Endothelial cell of umbilical vein (primary cell): Measurements from ENCODE around the gene TPM1. TPM values are rescaled to one million over a fixed set of nuclear protein-coding genes. Genes with fewer than 3 reads are reported as not detected.

Source experiments
- BruUV-seq: library from RNA; stranded (reverse); fragments of 400-500 nt; replicated peaks from 2 replicates; lab custom pipeline; 2021; lab: Mats Ljungman, UMichigan
- CTCF ChIA-PET: fragments of 300-600, 350-600 bp; sonication (Branson Sonifier 250); formaldehyde crosslinking; loops from one replicate; lab custom pipeline; 2021; ENCODE audit warnings: antibody characterized with exemption, inconsistent platforms; lab: Charles Lee
- POLR2A ChIA-PET: fragments of 300-600, 350-600 bp; sonication (Branson Sonifier 250); formaldehyde crosslinking; loops from one replicate; lab custom pipeline; 2021; ENCODE audit warnings: antibody characterized with exemption, inconsistent platforms; lab: Charles Lee
- DNase-seq: peaks from one replicate; pipeline ENCODE4 v3.0.0-alpha.2; 2011; ENCODE audit warnings: low read depth, low spot score
- FAIRE-seq: peaks from 2 replicates; lab custom pipeline; 2011; peaks lifted over from hg19 to GRCh38; lab: Jason Lieb, UNC
- H2AFZ ChIP-seq: 2 replicates; pipeline ENCODE4 v1.6.0; 2012; ENCODE audit warnings: low read depth, low read length, control low read depth, inconsistent platforms
- H3K27ac ChIP-seq: 2 replicates; pipeline ENCODE4 v1.5.1; 2011; ENCODE audit warnings: low read depth, mild to moderate bottlenecking, control low read depth, low read length, moderate library complexity; ENCODE audit not compliant: insufficient read depth
- H3K27me3 ChIP-seq, 2 experiments: 2 replicates each; pipeline versions ENCODE4 v1.6.0 to v1.6.1; 2011; ENCODE audit warnings: low read length in 2 of 2, mixed read lengths in 1 of 2; ENCODE audit not compliant: control insufficient read depth in 2 of 2, insufficient read depth in 2 of 2
- H3K36me3 ChIP-seq, 2 experiments: 2 replicates in 1 of 2; 3 replicates in 1 of 2; pipeline ENCODE4 v1.5.1; 2011; ENCODE audit warnings: low read length in 2 of 2, mild to moderate bottlenecking in 1 of 2, moderate library complexity in 1 of 2; ENCODE audit not compliant: control insufficient read depth in 2 of 2, insufficient read depth in 2 of 2; ENCODE audit errors: extremely low read depth in 1 of 2
- H3K4me1 ChIP-seq: 3 replicates; pipeline ENCODE4 v1.5.1; 2011; ENCODE audit warnings: mild to moderate bottlenecking, low read length; ENCODE audit not compliant: control insufficient read depth, insufficient read depth; ENCODE audit errors: extremely low read depth
- H3K4me2 ChIP-seq: 2 replicates; pipeline ENCODE4 v1.6.1; 2011; ENCODE audit warnings: low read length, control low read depth, mixed read lengths; ENCODE audit not compliant: insufficient read depth
- H3K4me3 ChIP-seq, 3 experiments: fragments of 200-600 bp in 1 of 3; sonication (generic), shearing (Covaris generic) in 1 of 3; replicated peaks in 1 of 3; 2 replicates each; pipeline ENCODE4 v1.5.1; 2011 to 2016; ENCODE audit warnings: control low read depth in 3 of 3, low read length in 3 of 3, mild to moderate bottlenecking in 2 of 3, inconsistent platforms in 1 of 3, low read depth in 1 of 3, moderate library complexity in 1 of 3; ENCODE audit not compliant: insufficient read depth in 1 of 3
- H3K79me2 ChIP-seq: 2 replicates; pipeline ENCODE4 v1.6.0; 2012; ENCODE audit warnings: low read length, inconsistent platforms; ENCODE audit not compliant: control insufficient read depth, insufficient read depth
- H3K9ac ChIP-seq: replicated peaks from 2 replicates; pipeline ENCODE3; 2011; ENCODE audit warnings: low read length, control low read depth; ENCODE audit not compliant: insufficient read depth; ENCODE audit errors: extremely low read depth
- H3K9me1 ChIP-seq: replicated peaks from 3 replicates; pipeline ENCODE4 v1.6.0; 2011; ENCODE audit warnings: mild to moderate bottlenecking, low read length; ENCODE audit not compliant: control insufficient read depth, insufficient read depth; ENCODE audit errors: extremely low read depth
- H3K9me3 ChIP-seq: replicated peaks from 2 replicates; pipeline ENCODE4 v1.5.1; 2012; ENCODE audit warnings: low read length, inconsistent platforms; ENCODE audit not compliant: control insufficient read depth, insufficient read depth
- H4K20me1 ChIP-seq: replicated peaks from 2 replicates; pipeline ENCODE3; 2011; ENCODE audit warnings: mild to moderate bottlenecking, low read length; ENCODE audit not compliant: control insufficient read depth, insufficient read depth; ENCODE audit errors: extremely low read depth
- POLR2A ChIP-seq: IDR thresholded peaks from 2 replicates; pipeline ENCODE4 v1.6.1; 2012; ENCODE audit warnings: low read depth, mild to moderate bottlenecking, control low read depth, low read length
- dilution Hi-C: fragments of 300-500 bp; cut with MboI; formaldehyde crosslinking; loops from one replicate; pipeline ENCODE4 v1.15.0; 2019; ENCODE audit warnings: low sequenced_read_pairs; ENCODE audit not compliant: extremely low pct_ligation_motif_present
- intact Hi-C: fragments of 100-400 bp; cut with micrococcal nuclease; formaldehyde crosslinking; loops from one replicate; pipeline ENCODE4 v1.10.0; 2022
- polyA plus RNA-seq, 4 experiments: library from polyadenylated mRNA; depleted of rRNA in 3 of 4; stranded (reverse) in 3 of 4; unstranded in 1 of 4; fragments of >200 nt; gene quantifications; 2 replicates each; pipeline versions ENCODE4 v1.2.1 to v1.2.3, GENCODE V29; 2011 to 2012; ENCODE audit warnings: missing spikeins in 1 of 4
- total RNA-seq: library from RNA; stranded (reverse); gene quantifications from 2 replicates; pipeline ENCODE4 v1.2.3, GENCODE V29; 2021
- TF ChIP-seq, protein P1 (sequence below), 2 donors: IDR thresholded peaks; 1 replicate in 1 of 2; 2 replicates in 1 of 2; pipeline ENCODE4 v1.5.1; 2011; ENCODE audit warnings: low read length in 2 of 2, mild to moderate bottlenecking in 2 of 2, moderate library complexity in 2 of 2, control low read depth in 1 of 2, inconsistent platforms in 1 of 2, low read depth in 1 of 2; ENCODE audit not compliant: insufficient read depth in 1 of 2; ENCODE audit errors: extremely low read depth in 1 of 2
- TF ChIP-seq, protein P2 (sequence below): IDR thresholded peaks from 2 replicates; pipeline ENCODE4 v1.6.1; 2011; ENCODE audit not compliant: insufficient read depth, insufficient read length

TPM1 gene
- total and polyA plus RNA-seq, 2 donors (not counting 3 experiments of a cell fraction or from before 2014, with no cell fraction given) = 518 to 558 TPM

DNA sequence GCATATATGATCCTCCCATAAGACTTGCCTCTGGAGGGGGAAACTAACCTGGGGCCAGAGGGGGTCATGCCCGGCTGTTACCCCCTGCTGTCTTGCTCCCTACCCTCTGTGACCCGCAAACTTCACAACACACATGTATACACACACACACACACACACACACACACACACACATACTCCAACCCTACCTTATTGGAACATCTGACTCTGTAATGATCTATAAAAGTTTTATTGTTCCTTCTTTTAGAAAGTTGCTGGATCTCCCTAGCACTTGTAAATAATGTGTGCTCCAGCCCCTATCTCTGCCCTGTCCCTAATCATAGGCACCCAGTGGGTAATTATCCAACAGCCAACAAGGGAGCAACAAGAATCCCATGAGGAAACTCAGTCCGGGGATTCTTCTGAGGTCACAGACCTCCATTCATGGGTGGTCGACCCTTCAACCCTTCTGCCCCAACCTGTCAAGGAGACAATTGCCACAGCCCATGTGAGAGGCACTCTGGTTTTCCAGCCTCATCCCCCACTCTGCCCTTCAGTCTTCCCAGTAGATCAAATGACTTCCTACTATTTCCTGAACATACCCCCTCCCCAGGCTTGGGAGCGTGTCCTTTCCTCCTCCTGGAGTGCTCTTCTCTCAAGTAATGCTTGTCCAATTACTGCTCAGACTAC lies 14.0 kb upstream of the TPM1 start:
- Histone ChIP-seq H3K9me3 (no peaks in the 10 kb centered on the region), H4K20me1 (no peaks in the 10 kb centered on the region), H3K79me2 (no peaks in the 10 kb centered on the region), H3K27me3 (no peaks in the 10 kb centered on the region), H3K36me3 (no peaks in the 10 kb centered on the region), H3K4me3 (no peak overlapping the region), H3K9ac (no peak overlapping the region), H3K4me2 (no peak overlapping the region), H2AFZ (no peak overlapping the region), H3K27ac (no peak overlapping the region), H3K4me1 (no peaks in the 10 kb centered on the region), H3K9me1 (no peaks in the 10 kb centered on the region)
- POLR2A ChIA-PET = no interaction called here
- TF ChIP-seq, protein P1, sequence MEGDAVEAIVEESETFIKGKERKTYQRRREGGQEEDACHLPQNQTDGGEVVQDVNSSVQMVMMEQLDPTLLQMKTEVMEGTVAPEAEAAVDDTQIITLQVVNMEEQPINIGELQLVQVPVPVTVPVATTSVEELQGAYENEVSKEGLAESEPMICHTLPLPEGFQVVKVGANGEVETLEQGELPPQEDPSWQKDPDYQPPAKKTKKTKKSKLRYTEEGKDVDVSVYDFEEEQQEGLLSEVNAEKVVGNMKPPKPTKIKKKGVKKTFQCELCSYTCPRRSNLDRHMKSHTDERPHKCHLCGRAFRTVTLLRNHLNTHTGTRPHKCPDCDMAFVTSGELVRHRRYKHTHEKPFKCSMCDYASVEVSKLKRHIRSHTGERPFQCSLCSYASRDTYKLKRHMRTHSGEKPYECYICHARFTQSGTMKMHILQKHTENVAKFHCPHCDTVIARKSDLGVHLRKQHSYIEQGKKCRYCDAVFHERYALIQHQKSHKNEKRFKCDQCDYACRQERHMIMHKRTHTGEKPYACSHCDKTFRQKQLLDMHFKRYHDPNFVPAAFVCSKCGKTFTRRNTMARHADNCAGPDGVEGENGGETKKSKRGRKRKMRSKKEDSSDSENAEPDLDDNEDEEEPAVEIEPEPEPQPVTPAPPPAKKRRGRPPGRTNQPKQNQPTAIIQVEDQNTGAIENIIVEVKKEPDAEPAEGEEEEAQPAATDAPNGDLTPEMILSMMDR (IDR thresholded peaks at IDR 0.05; ENCODE audit: extremely low read depth in 1 of 2, insufficient read depth in 1 of 2, low read depth in 1 of 2, low read length in 2 of 2) = no peak
- TF ChIP-seq POLR2A = no peak
- DNase-seq (no peak), FAIRE-seq (no peak)
- CTCF ChIA-PET = interaction anchor here (0.7 kb wide), 1 partner anchor 19 kb away, joined by 3 read pairs; no protein-coding TSS in a partner anchor
- intact Hi-C loops (no loop called here), dilution Hi-C loops (no loop called here)
- BruUV-seq = no TSS peak

DNA sequence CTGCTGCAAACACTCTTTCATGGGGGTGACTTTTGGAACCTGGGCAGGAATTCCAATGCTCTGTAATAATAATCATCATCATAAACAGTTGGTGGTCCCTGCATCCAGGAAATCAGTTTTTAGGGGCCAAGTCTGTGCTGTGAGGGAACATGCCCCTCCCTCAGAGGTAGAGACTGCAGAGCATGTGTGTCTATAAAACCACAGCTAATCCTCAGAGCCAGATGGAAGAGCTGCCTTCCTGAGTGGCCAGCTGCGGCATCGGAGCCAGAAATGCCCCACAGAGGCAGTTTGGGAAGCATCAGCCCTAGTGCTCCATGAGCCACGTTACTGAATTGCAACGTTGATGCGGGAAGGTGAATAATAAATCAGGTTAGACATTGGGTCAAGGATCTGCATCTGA lies 12.9 kb upstream of the TPM1 start:
- Histone ChIP-seq H3K9ac (no peak overlapping the region), H3K4me3 (no peak overlapping the region), H3K36me3 (no peaks in the 10 kb centered on the region), H4K20me1 (no peaks in the 10 kb centered on the region), H3K9me1 (no peaks in the 10 kb centered on the region), H3K4me1 (no peaks in the 10 kb centered on the region), H3K79me2 (no peaks in the 10 kb centered on the region), H3K27me3 (no peaks in the 10 kb centered on the region), H3K27ac (no peak overlapping the region), H3K9me3 (no peaks in the 10 kb centered on the region), H2AFZ (no peak overlapping the region), H3K4me2 (no peak overlapping the region)
- dilution Hi-C loops (no loop called here), intact Hi-C loops (no loop called here)
- FAIRE-seq = no peak
- no TSS peak for BruUV-seq
- TF ChIP-seq, protein P2, sequence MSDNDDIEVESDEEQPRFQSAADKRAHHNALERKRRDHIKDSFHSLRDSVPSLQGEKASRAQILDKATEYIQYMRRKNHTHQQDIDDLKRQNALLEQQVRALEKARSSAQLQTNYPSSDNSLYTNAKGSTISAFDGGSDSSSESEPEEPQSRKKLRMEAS = no peak
- no peak for DNase-seq
- ChIA-PET CTCF (interaction anchor here (0.6 to 1.3 kb wide), 6 partner anchors 10 to 480 kb away, joined by 3 to 4 read pairs (median 3); no protein-coding TSS in a partner anchor), POLR2A (no interaction called here)
